Measurements from ENCODE around the gene TMOD1. TPM values are rescaled to one million over a fixed set of nuclear protein-coding genes. Genes with fewer than 3 reads are reported as not detected.

TMOD1 gene
- total RNA-seq, 1 experiment from 2014 or later = not detected

- no peak overlapping the region for H2AFZ ChIP-seq (ENCODE audit: low read length)
- H3K27me3 ChIP-seq (ENCODE audit: low read length) = no peaks in the 10 kb centered on the region
- no peaks in the 10 kb centered on the region for H3K9me3 ChIP-seq (ENCODE audit: low read length)
- H3K79me2 ChIP-seq (ENCODE audit: low read length) = peaks cover 84% of the 10 kb centered on the region
- no peak overlapping the region for H3K27ac ChIP-seq (ENCODE audit: low read length)
- H3K4me3 ChIP-seq (ENCODE audit: low read length) = no peak overlapping the region
- peaks cover 14% of the 10 kb centered on the region for H3K4me1 ChIP-seq (ENCODE audit: low read length)
- no peak overlapping the region for H3K4me2 ChIP-seq (ENCODE audit: low read depth, low read length, poor library complexity, severe bottlenecking)
- no peak for DNase-seq
- H3K9me2 ChIP-seq (replicated peaks; ENCODE audit: insufficient read depth, low read length) = no peaks in the 10 kb centered on the region
- no peak overlapping the region for H3K9ac ChIP-seq (ENCODE audit: low read length)
- peaks cover 73% of the 10 kb centered on the region for H3K36me3 ChIP-seq (ENCODE audit: insufficient read depth, low read length)
- no peaks in the 10 kb centered on the region for H4K20me1 ChIP-seq (ENCODE audit: insufficient read depth, low read depth, low read length)
Measured at GRCh38 chr9:97645720-97646119, 144.3 kb downstream of the TMOD1 start.

DNA sequence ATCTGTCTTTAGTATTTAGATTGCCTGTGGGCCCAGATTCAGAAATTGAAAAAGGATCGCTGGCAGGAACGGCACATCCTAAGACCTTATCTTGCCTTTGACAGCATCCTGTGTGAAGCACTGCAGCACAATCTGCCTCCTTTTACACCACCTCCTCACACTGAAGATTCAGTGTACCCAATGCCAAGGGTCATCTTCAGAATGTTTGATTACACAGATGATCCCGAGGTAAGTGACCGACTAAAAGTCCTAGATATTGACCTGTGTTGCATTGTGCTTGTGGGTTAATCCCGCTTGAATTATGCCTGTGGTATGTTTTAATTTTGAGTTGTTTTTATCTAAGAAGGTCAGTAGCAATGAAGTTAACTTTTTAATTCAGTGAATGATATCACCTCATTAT lies 146.5 kb downstream of the TMOD1 start:
- no peaks in the 10 kb centered on the region for H3K9me2 ChIP-seq (replicated peaks; ENCODE audit: insufficient read depth, low read length)
- no peak overlapping the region for H2AFZ ChIP-seq (ENCODE audit: low read length)
- H3K27ac ChIP-seq (ENCODE audit: low read length) = no peak overlapping the region
- peaks cover 77% of the 10 kb centered on the region for H3K79me2 ChIP-seq (ENCODE audit: low read length)
- no peak overlapping the region for H3K9ac ChIP-seq (ENCODE audit: low read length)
- H3K4me1 ChIP-seq (ENCODE audit: low read length) = peaks cover 13% of the 10 kb centered on the region
- no peak overlapping the region for H3K4me3 ChIP-seq (ENCODE audit: low read length)
- H3K27me3 ChIP-seq (ENCODE audit: low read length) = no peaks in the 10 kb centered on the region
- H4K20me1 ChIP-seq (ENCODE audit: insufficient read depth, low read depth, low read length) = no peaks in the 10 kb centered on the region
- no peak overlapping the region for H3K4me2 ChIP-seq (ENCODE audit: low read depth, low read length, poor library complexity, severe bottlenecking)
- H3K9me3 ChIP-seq (ENCODE audit: low read length) = no peaks in the 10 kb centered on the region
- H3K36me3 ChIP-seq (ENCODE audit: insufficient read depth, low read length) = peaks cover 76% of the 10 kb centered on the region
- DNase-seq = no peak

Other genes with a start within 250 kb of the TMOD1 start
- gene CCDC180, start 194.0 kb upstream of the TMOD1 start, total RNA-seq (2014; rRNA removed; shearing (Covaris generic); ENCODE audit: low replicate concordance) = 5.4 and 8.6 TPM in 2 replicates
- 18.5 and 23.4 TPM in 2 replicates for gene TDRD7, start 89.6 kb upstream of the TMOD1 start, total RNA-seq (2014; rRNA removed; shearing (Covaris generic); ENCODE audit: low replicate concordance)
- 23.8 and 29.2 TPM in 2 replicates for gene TSTD2, start 131.7 kb downstream of the TMOD1 start, total RNA-seq (2014; rRNA removed; shearing (Covaris generic); ENCODE audit: low replicate concordance)
- 27.2 and 41.9 TPM in 2 replicates for gene NCBP1, start 132.2 kb downstream of the TMOD1 start, total RNA-seq (2014; rRNA removed; shearing (Covaris generic); ENCODE audit: low replicate concordance)
- 22.2 and 28.8 TPM in 2 replicates for gene XPA, start 195.7 kb downstream of the TMOD1 start, total RNA-seq (2014; rRNA removed; shearing (Covaris generic); ENCODE audit: low replicate concordance)